ENCODE measurements around the gene CDSN.

DNA sequence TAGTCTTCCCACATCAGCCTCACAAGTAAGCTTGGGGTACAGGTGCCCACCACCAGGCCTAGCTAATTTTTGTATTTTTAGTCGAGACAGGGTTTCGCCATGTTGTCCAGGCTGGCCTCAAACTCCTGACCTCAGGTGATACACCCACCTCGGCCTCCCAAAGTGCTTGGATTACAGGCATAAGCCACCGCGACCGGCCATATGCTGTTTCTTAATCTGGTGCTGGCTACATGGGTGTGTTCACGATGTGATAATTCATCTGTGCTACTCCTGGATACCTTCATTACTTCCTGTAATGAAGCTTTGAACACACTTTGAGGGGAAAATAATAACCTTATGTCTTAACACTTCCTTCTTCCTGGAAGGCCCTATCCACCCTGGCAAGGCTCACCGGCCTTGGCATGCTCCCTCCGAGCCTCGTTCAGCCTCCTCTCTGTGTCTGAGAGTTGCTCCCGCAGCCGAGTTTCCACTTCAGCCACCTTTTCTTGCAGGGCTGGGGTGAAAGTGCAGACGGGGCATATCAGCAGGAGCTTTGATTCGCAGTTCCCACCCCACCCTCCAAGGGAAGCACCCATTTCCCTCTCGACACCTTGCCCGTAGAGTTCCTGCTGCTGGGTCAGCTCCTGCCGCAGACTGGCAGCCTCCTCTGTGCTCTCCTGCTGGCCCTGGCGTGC lies 24.2 kb upstream of the CDSN start:
- TF ChIP-seq POLR2AphosphoS5 (IDR thresholded peaks at IDR 0.05; ENCODE audit: low read depth, low read length) (no peak), TAF1 (IDR thresholded peaks at IDR 0.05; ENCODE audit: borderline replicate concordance, insufficient read depth, low read length) (no peak)
- TF ChIP-seq, protein P1, sequence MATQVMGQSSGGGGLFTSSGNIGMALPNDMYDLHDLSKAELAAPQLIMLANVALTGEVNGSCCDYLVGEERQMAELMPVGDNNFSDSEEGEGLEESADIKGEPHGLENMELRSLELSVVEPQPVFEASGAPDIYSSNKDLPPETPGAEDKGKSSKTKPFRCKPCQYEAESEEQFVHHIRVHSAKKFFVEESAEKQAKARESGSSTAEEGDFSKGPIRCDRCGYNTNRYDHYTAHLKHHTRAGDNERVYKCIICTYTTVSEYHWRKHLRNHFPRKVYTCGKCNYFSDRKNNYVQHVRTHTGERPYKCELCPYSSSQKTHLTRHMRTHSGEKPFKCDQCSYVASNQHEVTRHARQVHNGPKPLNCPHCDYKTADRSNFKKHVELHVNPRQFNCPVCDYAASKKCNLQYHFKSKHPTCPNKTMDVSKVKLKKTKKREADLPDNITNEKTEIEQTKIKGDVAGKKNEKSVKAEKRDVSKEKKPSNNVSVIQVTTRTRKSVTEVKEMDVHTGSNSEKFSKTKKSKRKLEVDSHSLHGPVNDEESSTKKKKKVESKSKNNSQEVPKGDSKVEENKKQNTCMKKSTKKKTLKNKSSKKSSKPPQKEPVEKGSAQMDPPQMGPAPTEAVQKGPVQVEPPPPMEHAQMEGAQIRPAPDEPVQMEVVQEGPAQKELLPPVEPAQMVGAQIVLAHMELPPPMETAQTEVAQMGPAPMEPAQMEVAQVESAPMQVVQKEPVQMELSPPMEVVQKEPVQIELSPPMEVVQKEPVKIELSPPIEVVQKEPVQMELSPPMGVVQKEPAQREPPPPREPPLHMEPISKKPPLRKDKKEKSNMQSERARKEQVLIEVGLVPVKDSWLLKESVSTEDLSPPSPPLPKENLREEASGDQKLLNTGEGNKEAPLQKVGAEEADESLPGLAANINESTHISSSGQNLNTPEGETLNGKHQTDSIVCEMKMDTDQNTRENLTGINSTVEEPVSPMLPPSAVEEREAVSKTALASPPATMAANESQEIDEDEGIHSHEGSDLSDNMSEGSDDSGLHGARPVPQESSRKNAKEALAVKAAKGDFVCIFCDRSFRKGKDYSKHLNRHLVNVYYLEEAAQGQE (IDR thresholded peaks at IDR 0.05; ENCODE audit: insufficient read depth in 1 of 2, low read depth in 2 of 2, low read length in 2 of 2): no peak

All from PFSK-1 (cell line).